ENCODE data around the gene MDFIC2. TPM values are rescaled to one million over a fixed set of nuclear protein-coding genes. Genes with fewer than 3 reads are reported as not detected.

The MDFIC2 gene
- total and polyA plus RNA-seq, 3 donors from 2014 or later, result not detected

- H3K27ac ChIP-seq, result no peak overlapping the region
- TF ChIP-seq POLR2A (IDR thresholded peaks at IDR 0.05) (no peak), CTCF (IDR thresholded peaks at IDR 0.05) (no peak)
- WGBS, 2 donors, result 47 to 54% methylated on average over 3 of the region's 3 CpGs
Observed at GRCh38 chr3:70250492-70250891, 61.9 kb downstream of the MDFIC2 start.

GRCh38 chr3:70249509-70250160 lies 62.8 kb downstream of the MDFIC2 start:
- no peaks in the 10 kb centered on the region for H3K36me3 ChIP-seq (ENCODE audit: low read depth, missing control alignments)
- no peak overlapping the region for H3K4me3 ChIP-seq
- no peak overlapping the region for H3K27ac ChIP-seq
- WGBS, 2 donors, result 73 to 80% methylated on average over 7 of the region's 7 CpGs
- no peaks in the 10 kb centered on the region for H3K9me3 ChIP-seq
- H3K4me1 ChIP-seq, result no peaks in the 10 kb centered on the region
- TF ChIP-seq POLR2A (IDR thresholded peaks at IDR 0.05), result no peak
- no peaks in the 10 kb centered on the region for H3K27me3 ChIP-seq
- no peak for DNase-seq
- intact Hi-C loops (cut with DNase I; ENCODE audit: low total_unique reads), result no loop called here

More at GRCh38 chr3:70250492-70250891, 61.9 kb downstream of the MDFIC2 start:
- DNase-seq, result no peak
- no peaks in the 10 kb centered on the region for H3K9me3 ChIP-seq
- intact Hi-C loops (cut with DNase I; ENCODE audit: low total_unique reads), result no loop called here
- no peaks in the 10 kb centered on the region for H3K4me1 ChIP-seq
- H3K36me3 ChIP-seq (ENCODE audit: low read depth, missing control alignments), result no peaks in the 10 kb centered on the region
- H3K4me3 ChIP-seq, result no peak overlapping the region
- H3K27me3 ChIP-seq, result no peaks in the 10 kb centered on the region

GRCh38 chr3:70248856-70249255 lies 63.6 kb downstream of the MDFIC2 start:
- intact Hi-C loops (cut with DNase I; ENCODE audit: low total_unique reads), result no loop called here
- no peak overlapping the region for H3K27ac ChIP-seq

GRCh38 chr3:70247955-70248354 lies 64.5 kb downstream of the MDFIC2 start:
- TF ChIP-seq POLR2A (IDR thresholded peaks at IDR 0.05) (no peak), CTCF (IDR thresholded peaks at IDR 0.05) (no peak)
- Histone ChIP-seq H3K27ac (no peak overlapping the region), H3K36me3 (ENCODE audit: low read depth, missing control alignments) (no peaks in the 10 kb centered on the region), H3K9me3 (no peaks in the 10 kb centered on the region), H3K4me1 (no peaks in the 10 kb centered on the region), H3K27me3 (no peaks in the 10 kb centered on the region), H3K4me3 (no peak overlapping the region)
- no peak for DNase-seq
- WGBS, 2 donors, result 87 to 88% methylated on average over 2 of the region's 2 CpGs
- intact Hi-C loops (cut with DNase I; ENCODE audit: low total_unique reads), result no loop called here

More at GRCh38 chr3:70248856-70249255, 63.6 kb downstream of the MDFIC2 start:
- Histone ChIP-seq H3K27me3 (no peaks in the 10 kb centered on the region), H3K4me3 (no peak overlapping the region), H3K9me3 (no peaks in the 10 kb centered on the region), H3K36me3 (ENCODE audit: low read depth, missing control alignments) (no peaks in the 10 kb centered on the region), H3K4me1 (no peaks in the 10 kb centered on the region)
- TF ChIP-seq CTCF (IDR thresholded peaks at IDR 0.05) (no peak), POLR2A (IDR thresholded peaks at IDR 0.05) (no peak)
- DNase-seq, result no peak
- 83 to 86% methylated on average over 4 of the region's 4 CpGs for WGBS, 2 donors

GRCh38 chr3:70245746-70246525 lies 66.5 kb downstream of the MDFIC2 start:
- no peak for DNase-seq
- intact Hi-C loops (cut with DNase I; ENCODE audit: low total_unique reads), result no loop called here
- H3K4me1 ChIP-seq, result no peaks in the 10 kb centered on the region
- TF ChIP-seq CTCF (IDR thresholded peaks at IDR 0.05) (no peak), POLR2A (IDR thresholded peaks at IDR 0.05) (no peak)
- WGBS, 2 donors, result 89% methylated on average over 4 of the region's 4 CpGs
- no peak overlapping the region for H3K4me3 ChIP-seq
- no peaks in the 10 kb centered on the region for H3K27me3 ChIP-seq
- H3K36me3 ChIP-seq (ENCODE audit: low read depth, missing control alignments), result no peaks in the 10 kb centered on the region
- H3K27ac ChIP-seq, result no peak overlapping the region
- no peaks in the 10 kb centered on the region for H3K9me3 ChIP-seq

Data from testis (tissue), 3 donors.